HepG2 (cell line): Measurements from ENCODE around the gene PGPEP1. TPM values are rescaled to one million over a fixed set of nuclear protein-coding genes. Genes with fewer than 3 reads are reported as not detected.
"Not testable (repeated sequence)": the region's sequence is repeated elsewhere in the genome, so short reads cannot be mapped to it uniquely, and the experiment has no call there.

ENCODE experiments used
- ATAC-seq: fragments of 200-7000 bp; cut with Tn5 transposase; 3 replicates; pipeline ENCODE4 v1.9.1; 2020; ENCODE audit warnings: mild to moderate bottlenecking, moderate library complexity
- BruUV-seq: library from RNA; stranded (reverse); fragments of 400-500 nt; replicated peaks from 2 replicates; lab custom pipeline; 2021; lab: Mats Ljungman, UMichigan
- CTCF ChIA-PET: fragments of 300-600 bp; formaldehyde crosslinking; extraction: SDS; loops from one replicate; lab custom pipeline; 2021; ENCODE audit warnings: low total read pairs, inconsistent platforms, low intra/inter-chr PET ratio; lab: Yijun Ruan, JAX
- POLR2A ChIA-PET: fragments of 350-600 bp; sonication (Branson Sonifier 250); formaldehyde crosslinking; loops from one replicate; lab custom pipeline; 2020; ENCODE audit warnings: antibody characterized with exemption, inconsistent platforms; lab: Yijun Ruan, JAX
- DNase-seq: peaks from one replicate; pipeline ENCODE4 v3.0.0-alpha.2; 2015; ENCODE audit warnings: low spot score
- FAIRE-seq: peaks from 3 replicates; lab custom pipeline; 2011; peaks lifted over from hg19 to GRCh38; lab: Jason Lieb, UNC
- H2AFZ ChIP-seq: one replicate; pipeline ENCODE4 v1.6.1; 2011; ENCODE audit warnings: low read length, inconsistent platforms
- H3K27ac ChIP-seq: fragments of 300-600 bp; 3 replicates; pipeline ENCODE4 v1.8.0; 2011; ENCODE audit warnings: mixed run types, mild to moderate bottlenecking, mixed read lengths, low read length, inconsistent platforms; ENCODE audit not compliant: insufficient read depth; ENCODE audit errors: extremely low read length
- H3K27me3 ChIP-seq, 2 experiments: fragments of 200-600 bp in 1 of 2; 2 replicates in 1 of 2; 3 replicates in 1 of 2; pipeline versions ENCODE4 v1.6.0 to v1.8.0; 2011; ENCODE audit warnings: low read length in 2 of 2, mild to moderate bottlenecking in 2 of 2, moderate library complexity in 2 of 2, inconsistent platforms in 1 of 2; ENCODE audit not compliant: insufficient read depth in 2 of 2, control insufficient read depth in 1 of 2
- H3K36me3 ChIP-seq, 2 experiments: fragments of 200-600 bp in 1 of 2; replicated peaks in 1 of 2; 2 replicates in 1 of 2; 3 replicates in 1 of 2; pipeline versions ENCODE4 v1.5.1 to v1.8.0; 2011; ENCODE audit warnings: low read length in 2 of 2, inconsistent platforms in 1 of 2; ENCODE audit not compliant: insufficient read depth in 2 of 2, control insufficient read depth in 1 of 2
- H3K4me1 ChIP-seq: 2 replicates; pipeline ENCODE4 v1.5.1; 2012; ENCODE audit warnings: low read length, inconsistent platforms; ENCODE audit not compliant: insufficient read depth
- H3K4me2 ChIP-seq: 2 replicates; pipeline ENCODE4 v1.6.0; 2011; ENCODE audit warnings: low read depth, low read length, inconsistent platforms
- H3K4me3 ChIP-seq, 3 experiments: fragments of 200-600 bp in 1 of 3; sonication (generic), shearing (Covaris generic) in 1 of 3; replicated peaks in 1 of 3; 2 replicates each; pipeline ENCODE4 v1.5.1; 2011 to 2016; ENCODE audit warnings: low read length in 3 of 3, inconsistent platforms in 2 of 3, low read depth in 2 of 3, mild to moderate bottlenecking in 2 of 3, control low read depth in 1 of 3, mixed read lengths in 1 of 3; ENCODE audit not compliant: insufficient read depth in 1 of 3
- H3K79me2 ChIP-seq: one replicate; pipeline ENCODE4 v1.6.1; 2011; ENCODE audit warnings: low read length, inconsistent platforms; ENCODE audit not compliant: insufficient read depth
- H3K9ac ChIP-seq: 2 replicates; pipeline ENCODE4 v1.6.0; 2011; ENCODE audit warnings: mild to moderate bottlenecking, low read depth, low read length, inconsistent platforms; ENCODE audit not compliant: insufficient read depth
- H3K9me3 ChIP-seq: 2 replicates; pipeline ENCODE4 v1.5.1; 2012; ENCODE audit warnings: mild to moderate bottlenecking, low read length
- H4K20me1 ChIP-seq: 2 replicates; pipeline ENCODE4 v1.6.0; 2011; ENCODE audit warnings: inconsistent platforms, mild to moderate bottlenecking, low read length, moderate library complexity; ENCODE audit not compliant: insufficient read depth
- GATAD2A ChIP-seq: IDR thresholded peaks from 2 replicates; pipeline ENCODE4 v1.6.1; 2016
- MED1 ChIP-seq: sonication (generic); formaldehyde crosslinking; IDR thresholded peaks from 2 replicates; pipeline ENCODE4 v1.4.0; 2020; ENCODE audit warnings: missing genetic modification reagents
- MIXL1 ChIP-seq: IDR thresholded peaks from 2 replicates; pipeline ENCODE4 v1.6.1; 2016
- RARA ChIP-seq: IDR thresholded peaks from 2 replicates; pipeline ENCODE4 v1.6.1; 2016; ENCODE audit warnings: missing genetic modification reagents, missing compliant biosample characterization
- SAP130 ChIP-seq: IDR thresholded peaks from 2 replicates; pipeline ENCODE4 v1.6.1; 2016; ENCODE audit warnings: low read depth
- SOX5 ChIP-seq: IDR thresholded peaks from 2 replicates; pipeline ENCODE4 v1.6.1; 2016; ENCODE audit warnings: borderline replicate concordance
- TBX2 ChIP-seq: sonication (generic); formaldehyde crosslinking; IDR thresholded peaks from 2 replicates; pipeline ENCODE4 v1.5.0; 2020; ENCODE audit warnings: missing genetic modification reagents, mild to moderate bottlenecking, borderline replicate concordance
- TEAD3 ChIP-seq: optimal IDR thresholded peaks from 2 replicates; pipeline ENCODE3; 2016; ENCODE audit warnings: borderline replicate concordance
- ZFX ChIP-seq: sonication (generic); formaldehyde crosslinking; IDR thresholded peaks from 2 replicates; pipeline ENCODE4 v1.4.0; 2020; ENCODE audit warnings: mild to moderate bottlenecking, low read depth, missing genetic modification reagents, moderate library complexity
- ZNF430 ChIP-seq: sonication (generic); formaldehyde crosslinking; IDR thresholded peaks from 2 replicates; pipeline ENCODE4 v1.9.0; 2021; ENCODE audit warnings: mild to moderate bottlenecking, missing genetic modification reagents
- ZNF563 ChIP-seq: sonication (generic); formaldehyde crosslinking; IDR thresholded peaks from 2 replicates; pipeline ENCODE4 v1.8.0; 2022; ENCODE audit warnings: mild to moderate bottlenecking, moderate library complexity, missing genetic modification reagents
- ZNF790 ChIP-seq: sonication (generic); formaldehyde crosslinking; IDR thresholded peaks from 2 replicates; pipeline ENCODE4 v1.8.0; 2022; ENCODE audit warnings: missing genetic modification reagents, mild to moderate bottlenecking, borderline replicate concordance
- ZNF792 ChIP-seq: IDR thresholded peaks from 2 replicates; pipeline ENCODE4 v1.6.1; 2016
- WGBS: methylation state at CpG from one replicate; pipeline ENCODE4 v1.1.6; 2017; ENCODE audit warnings: low lambda C conversion rate; 5-methylcytosine and 5-hydroxymethylcytosine counted together
- in situ Hi-C: cut with HindIII; loops from 2 replicates; pipeline ENCODE4 v1.10.0; 2017; ENCODE audit warnings: low pct_unique_long_range_greater_than_20kb; ENCODE audit not compliant: extremely low pct_ligation_motif_present
- intact Hi-C: fragments of 100-400 bp; cut with micrococcal nuclease; formaldehyde crosslinking; loops from one replicate; pipeline ENCODE4 v1.10.0; 2022; ENCODE audit not compliant: unreplicated experiment
- polyA plus RNA-seq, 8 experiments: library from polyadenylated mRNA; depleted of rRNA in 3 of 8; stranded (reverse) in 7 of 8; unstranded in 1 of 8; fragments of >200 nt; fragmentation: Illumina TruSeq in 4 of 8; extraction: Trizol in 4 of 8; gene quantifications; 2 replicates each; pipeline versions ENCODE4 v1.2.1 to v1.2.3, GENCODE V29; 2011 to 2016; ENCODE audit warnings: low read depth in 4 of 8, missing spikeins in 1 of 8, mixed read lengths in 1 of 8; ENCODE audit not compliant: insufficient read depth in 1 of 8
- total RNA-seq, 5 experiments: library from RNA; depleted of rRNA; stranded (reverse); fragments of >200 nt; fragmentation: Illumina TruSeq; extraction: Trizol; gene quantifications; 2 replicates each; pipeline ENCODE4 v1.2.3, GENCODE V29; 2016; ENCODE audit warnings: low read depth in 1 of 5
- TF ChIP-seq, protein P1 (sequence below): IDR thresholded peaks from 2 replicates; pipeline ENCODE4 v1.6.1; 2016
- TF ChIP-seq, protein P2 (sequence below): sonication (generic); formaldehyde crosslinking; IDR thresholded peaks from 2 replicates; pipeline ENCODE4 v1.4.0; 2020; ENCODE audit warnings: missing genetic modification reagents

PGPEP1 gene
- total and polyA plus RNA-seq, 2 of the 13 experiments (the other 11 are each of a cell fraction or from before 2014, with no cell fraction given) = 53.1 to 56.6 TPM

DNA sequence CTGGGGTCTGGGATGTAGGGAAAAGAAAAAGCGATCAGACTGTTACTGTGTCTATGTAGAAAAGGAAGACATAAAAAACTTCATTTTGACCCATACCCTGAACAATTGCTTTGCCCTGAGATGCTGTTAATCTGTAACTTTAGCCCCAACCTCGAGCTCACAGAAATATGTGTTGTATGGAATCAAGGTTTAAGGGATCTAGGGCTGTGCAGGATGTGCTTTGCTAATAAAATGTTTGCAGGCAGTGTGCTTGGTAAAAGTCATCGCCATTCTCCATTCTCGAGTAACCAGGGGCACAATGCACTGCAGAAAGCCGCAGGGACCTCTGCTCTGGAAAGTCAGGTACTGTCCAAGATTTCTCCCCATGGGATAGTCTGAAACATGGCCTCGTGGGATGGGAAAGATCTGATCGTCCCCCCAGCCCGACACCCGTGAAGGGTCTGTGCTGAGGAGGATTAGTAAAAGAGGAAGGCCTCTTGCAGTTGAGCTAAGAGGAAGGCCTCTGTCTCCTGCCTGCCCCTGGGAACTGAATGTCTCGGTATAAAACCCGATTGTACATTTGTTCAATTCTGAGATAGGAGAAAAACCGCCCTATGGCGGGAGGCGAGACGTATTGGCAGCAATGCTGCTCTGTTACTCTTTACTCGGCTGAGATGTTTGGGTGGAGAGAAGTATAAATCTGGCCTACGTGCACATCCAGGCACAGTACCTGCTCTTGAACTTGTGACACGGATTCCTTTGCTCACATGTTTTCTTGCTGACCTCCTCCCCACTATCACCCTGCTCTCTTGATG, 62.3 kb downstream of the PGPEP1 start:
- CTCF ChIA-PET = interaction anchor here (1.3 to 1.6 kb wide), 2 partner anchors 8 to 53 kb away, joined by 6 to 11 read pairs; no protein-coding TSS in a partner anchor
- peak overlapping the region; percentile 34 for H3K9ac ChIP-seq
- not testable (repeated sequence) for H3K36me3 ChIP-seq, BruUV-seq, H2AFZ ChIP-seq, H4K20me1 ChIP-seq, ATAC-seq, H3K27ac ChIP-seq, DNase-seq, H3K79me2 ChIP-seq, H3K9me3 ChIP-seq
- H3K4me3 ChIP-seq = peak overlapping the region; percentile 28 to 63 (median 35); a peak in 5 of 6 replicates
- peaks cover 44% of the 10 kb centered on the region for H3K4me1 ChIP-seq
- in situ Hi-C loops = loop anchor here (10.0 kb wide), 1 partner anchor 58 kb away; the partner anchor contains the start of gene PGPEP1
- 4% methylated on average over 18 of the region's 18 CpGs for WGBS
- peak overlapping the region; percentile 86 for H3K4me2 ChIP-seq
- H3K27me3 ChIP-seq = peaks cover 0 to 10% of the 10 kb centered on the region in 2 experiments; a peak in 4 of 5 replicates
- intact Hi-C loops = loop anchor here (5.0 kb wide), 1 partner anchor 55 kb away; no protein-coding TSS in a partner anchor
- POLR2A ChIA-PET = interaction anchor here (1.2 to 2.3 kb wide), 5 partner anchors 12 to 23 kb away, joined by 3 to 22 read pairs (median 5); partner anchors contain the start of gene GDF15
- FAIRE-seq = peak; percentile 73
- TF ChIP-seq GATAD2A (CRISPR knock-in tag) = 0 out of 2 replicates have a peak, but pooled peaks have one; percentile 10
- TF ChIP-seq TEAD3 (CRISPR knock-in tag) = peak; percentile 48
- 0 out of 2 replicates have a peak, but pooled peaks have one; percentile 53 for TF ChIP-seq ZNF790 (CRISPR knock-in tag)
- TF ChIP-seq ZFX (CRISPR knock-in tag) = peak; percentile 35; the same call in 1 of the 2 replicates
- TF ChIP-seq MED1 (CRISPR knock-in tag) = peak; percentile 53; the same call in 1 of the 2 replicates
- TF ChIP-seq, protein P1, sequence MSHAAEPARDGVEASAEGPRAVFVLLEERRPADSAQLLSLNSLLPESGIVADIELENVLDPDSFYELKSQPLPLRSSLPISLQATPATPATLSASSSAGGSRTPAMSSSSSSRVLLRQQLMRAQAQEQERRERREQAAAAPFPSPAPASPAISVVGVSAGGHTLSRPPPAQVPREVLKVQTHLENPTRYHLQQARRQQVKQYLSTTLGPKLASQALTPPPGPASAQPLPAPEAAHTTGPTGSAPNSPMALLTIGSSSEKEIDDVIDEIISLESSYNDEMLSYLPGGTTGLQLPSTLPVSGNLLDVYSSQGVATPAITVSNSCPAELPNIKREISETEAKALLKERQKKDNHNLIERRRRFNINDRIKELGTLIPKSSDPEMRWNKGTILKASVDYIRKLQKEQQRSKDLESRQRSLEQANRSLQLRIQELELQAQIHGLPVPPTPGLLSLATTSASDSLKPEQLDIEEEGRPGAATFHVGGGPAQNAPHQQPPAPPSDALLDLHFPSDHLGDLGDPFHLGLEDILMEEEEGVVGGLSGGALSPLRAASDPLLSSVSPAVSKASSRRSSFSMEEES (CRISPR knock-in tag) = peak; percentile 43; the same call in 1 of the 2 replicates
- peak; percentile 63; the same call in 1 of the 2 replicates for TF ChIP-seq RARA (CRISPR knock-in tag)
- TF ChIP-seq, protein P2, sequence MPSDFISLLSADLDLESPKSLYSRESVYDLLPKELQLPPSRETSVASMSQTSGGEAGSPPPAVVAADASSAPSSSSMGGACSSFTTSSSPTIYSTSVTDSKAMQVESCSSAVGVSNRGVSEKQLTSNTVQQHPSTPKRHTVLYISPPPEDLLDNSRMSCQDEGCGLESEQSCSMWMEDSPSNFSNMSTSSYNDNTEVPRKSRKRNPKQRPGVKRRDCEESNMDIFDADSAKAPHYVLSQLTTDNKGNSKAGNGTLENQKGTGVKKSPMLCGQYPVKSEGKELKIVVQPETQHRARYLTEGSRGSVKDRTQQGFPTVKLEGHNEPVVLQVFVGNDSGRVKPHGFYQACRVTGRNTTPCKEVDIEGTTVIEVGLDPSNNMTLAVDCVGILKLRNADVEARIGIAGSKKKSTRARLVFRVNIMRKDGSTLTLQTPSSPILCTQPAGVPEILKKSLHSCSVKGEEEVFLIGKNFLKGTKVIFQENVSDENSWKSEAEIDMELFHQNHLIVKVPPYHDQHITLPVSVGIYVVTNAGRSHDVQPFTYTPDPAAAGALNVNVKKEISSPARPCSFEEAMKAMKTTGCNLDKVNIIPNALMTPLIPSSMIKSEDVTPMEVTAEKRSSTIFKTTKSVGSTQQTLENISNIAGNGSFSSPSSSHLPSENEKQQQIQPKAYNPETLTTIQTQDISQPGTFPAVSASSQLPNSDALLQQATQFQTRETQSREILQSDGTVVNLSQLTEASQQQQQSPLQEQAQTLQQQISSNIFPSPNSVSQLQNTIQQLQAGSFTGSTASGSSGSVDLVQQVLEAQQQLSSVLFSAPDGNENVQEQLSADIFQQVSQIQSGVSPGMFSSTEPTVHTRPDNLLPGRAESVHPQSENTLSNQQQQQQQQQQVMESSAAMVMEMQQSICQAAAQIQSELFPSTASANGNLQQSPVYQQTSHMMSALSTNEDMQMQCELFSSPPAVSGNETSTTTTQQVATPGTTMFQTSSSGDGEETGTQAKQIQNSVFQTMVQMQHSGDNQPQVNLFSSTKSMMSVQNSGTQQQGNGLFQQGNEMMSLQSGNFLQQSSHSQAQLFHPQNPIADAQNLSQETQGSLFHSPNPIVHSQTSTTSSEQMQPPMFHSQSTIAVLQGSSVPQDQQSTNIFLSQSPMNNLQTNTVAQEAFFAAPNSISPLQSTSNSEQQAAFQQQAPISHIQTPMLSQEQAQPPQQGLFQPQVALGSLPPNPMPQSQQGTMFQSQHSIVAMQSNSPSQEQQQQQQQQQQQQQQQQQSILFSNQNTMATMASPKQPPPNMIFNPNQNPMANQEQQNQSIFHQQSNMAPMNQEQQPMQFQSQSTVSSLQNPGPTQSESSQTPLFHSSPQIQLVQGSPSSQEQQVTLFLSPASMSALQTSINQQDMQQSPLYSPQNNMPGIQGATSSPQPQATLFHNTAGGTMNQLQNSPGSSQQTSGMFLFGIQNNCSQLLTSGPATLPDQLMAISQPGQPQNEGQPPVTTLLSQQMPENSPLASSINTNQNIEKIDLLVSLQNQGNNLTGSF (CRISPR knock-in tag) = 0 out of 2 replicates have a peak, but pooled peaks have one; percentile 21
- TF ChIP-seq SAP130 = peak; percentile 26
- TF ChIP-seq SOX5 (CRISPR knock-in tag) = 0 out of 2 replicates have a peak, but pooled peaks have one; percentile 16
- peak; percentile 54; the same call in 1 of the 2 replicates for TF ChIP-seq ZNF430 (CRISPR knock-in tag)
- TF ChIP-seq MIXL1 (CRISPR knock-in tag) = 0 out of 2 replicates have a peak, but pooled peaks have one; percentile 18
- 0 out of 2 replicates have a peak, but pooled peaks have one; percentile 8 for TF ChIP-seq ZNF792 (CRISPR knock-in tag)
- peak; percentile 32; the same call in 1 of the 2 replicates for TF ChIP-seq TBX2
- TF ChIP-seq ZNF563 (CRISPR knock-in tag) = peak; percentile 34; the same call in 1 of the 2 replicates
